SKM-1 (cell line): ENCODE results near the gene G6PC1.
"Not testable (repeated sequence)": the region's sequence is repeated elsewhere in the genome, so short reads cannot be mapped to it uniquely, and the experiment has no call there.

Experiments used
- DNase-seq: peaks from one replicate; lab custom pipeline; 2025; ENCODE audit not compliant: unreplicated experiment; lab: John Stamatoyannopoulos, UW

G6PC1 gene

DNA sequence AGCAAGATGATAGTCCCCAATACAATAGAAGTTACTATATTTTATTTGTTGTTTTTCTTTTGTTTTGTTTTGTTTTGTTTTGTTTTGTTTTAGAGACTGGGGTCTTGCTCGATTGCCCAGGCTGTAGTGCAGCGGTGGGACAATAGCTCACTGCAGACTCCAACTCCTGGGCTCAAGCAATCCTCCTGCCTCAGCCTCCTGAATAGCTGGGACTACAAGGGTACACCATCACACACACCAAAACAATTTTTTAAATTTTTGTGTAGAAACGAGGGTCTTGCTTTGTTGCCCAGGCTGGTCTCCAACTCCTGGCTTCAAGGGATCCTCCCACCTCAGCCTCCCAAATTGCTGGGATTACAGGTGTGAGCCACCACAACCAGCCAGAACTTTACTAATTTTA is 618 bp upstream of the G6PC1 start:
- not testable (repeated sequence) for DNase-seq

GRCh38 chr17:42901535-42902229 is 1.1 kb downstream of the G6PC1 start:
- no peak for DNase-seq

- DNase-seq = no peak
Observed at GRCh38 chr17:42904110-42904469, 3.5 kb downstream of the G6PC1 start.

GRCh38 chr17:42906772-42907446 is 6.3 kb downstream of the G6PC1 start:
- no peak for DNase-seq

- no peak for DNase-seq
Observed at GRCh38 chr17:42908872-42909700, 8.5 kb downstream of the G6PC1 start.

GRCh38 chr17:42913522-42913921 is 12.9 kb downstream of the G6PC1 start:
- no peak for DNase-seq

DNA sequence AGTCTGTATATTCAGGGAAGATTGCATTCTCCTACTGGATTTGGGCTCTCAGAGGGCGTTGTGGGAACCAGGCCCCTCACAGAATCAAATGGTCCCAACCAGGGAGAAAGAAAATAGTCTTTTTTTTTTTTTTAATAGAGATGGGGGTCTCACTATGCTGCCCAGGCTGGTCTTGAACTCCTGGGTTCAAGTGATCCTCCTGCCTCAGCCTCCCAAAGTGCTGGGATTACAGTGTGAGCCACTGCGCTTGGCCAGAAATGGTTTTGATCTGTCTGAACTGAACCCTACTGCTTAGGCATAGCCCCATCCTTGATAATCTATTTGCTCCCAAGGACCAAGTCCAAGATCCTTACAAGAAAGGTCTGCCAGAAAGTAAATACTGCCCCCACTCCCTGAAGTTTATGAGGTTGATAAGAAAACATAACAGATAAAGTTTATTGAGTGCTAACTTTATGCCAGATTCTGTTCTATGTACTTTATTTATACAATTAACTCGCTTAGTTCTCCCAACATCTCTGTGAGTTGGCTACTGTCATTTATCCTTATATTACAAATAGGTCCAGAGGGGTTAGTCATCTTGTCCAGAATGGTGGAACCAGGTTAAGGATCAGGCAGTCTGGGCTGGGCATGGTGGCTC is 13.5 kb downstream of the G6PC1 start:
- no peak for DNase-seq

DNA sequence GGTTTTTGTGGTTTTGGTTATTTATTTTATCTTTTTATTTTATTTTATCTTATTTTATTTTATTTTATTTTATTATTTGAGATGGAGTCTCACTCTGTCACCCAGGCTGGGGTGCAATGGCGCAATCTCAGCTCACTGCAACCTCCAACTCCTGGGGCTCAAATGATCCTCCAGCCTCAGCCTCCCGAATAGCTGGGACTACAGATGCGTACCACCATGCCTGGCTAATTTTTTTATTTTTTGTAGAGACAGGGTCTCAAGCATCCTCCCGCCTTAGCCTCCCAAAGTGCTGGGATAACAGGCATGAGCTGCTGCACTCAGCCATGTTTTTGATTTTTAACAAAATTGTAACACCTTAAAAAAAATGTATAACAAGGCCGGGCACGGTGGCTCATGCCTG is 14.7 kb downstream of the G6PC1 start:
- not testable (repeated sequence) for DNase-seq

DNA sequence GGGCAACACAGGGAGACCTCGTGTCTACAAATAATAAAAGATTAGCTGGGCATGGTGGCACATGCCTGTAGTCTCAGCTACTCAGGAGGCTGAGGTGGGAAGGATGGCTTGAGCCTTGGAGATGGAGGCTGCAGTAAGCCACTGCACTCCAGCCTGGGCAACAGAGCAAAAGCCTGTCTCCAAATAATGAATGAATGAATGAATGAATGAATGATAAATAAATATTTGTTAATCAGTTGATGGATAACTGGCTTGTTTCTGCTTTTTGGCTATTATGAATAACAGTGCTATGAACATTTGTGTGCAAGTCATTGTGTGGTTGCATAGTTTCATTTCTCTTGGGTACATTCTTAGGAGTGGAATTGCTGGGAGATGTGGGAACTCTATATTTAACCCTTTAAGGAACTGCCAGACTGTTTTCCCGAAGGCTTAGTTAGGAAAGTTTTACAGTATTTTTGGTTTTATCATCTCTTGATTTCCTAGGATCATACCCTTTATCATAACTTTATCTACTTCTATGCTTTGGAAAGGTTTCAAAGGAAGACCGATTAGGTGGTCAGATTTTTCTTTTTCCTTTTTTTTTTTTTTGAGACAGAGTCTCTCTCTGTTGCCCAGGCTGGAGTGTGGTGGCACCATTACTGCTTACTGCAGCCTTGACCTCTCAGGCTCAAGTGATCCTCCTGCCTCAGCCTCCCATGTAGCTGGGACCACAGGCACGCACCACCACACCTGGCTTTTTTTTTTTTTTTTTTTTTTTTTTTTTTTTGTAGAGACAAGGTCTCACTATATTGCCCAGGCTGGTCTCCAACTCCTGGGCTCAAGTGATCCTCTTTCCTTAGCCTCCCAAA is 16.0 kb downstream of the G6PC1 start:
- DNase-seq = not testable (repeated sequence)

GRCh38 chr17:42917236-42917603 is 16.6 kb downstream of the G6PC1 start:
- DNase-seq = no peak

- DNase-seq = no peak
Observed at GRCh38 chr17:42918902-42919521, 18.4 kb downstream of the G6PC1 start.

DNA sequence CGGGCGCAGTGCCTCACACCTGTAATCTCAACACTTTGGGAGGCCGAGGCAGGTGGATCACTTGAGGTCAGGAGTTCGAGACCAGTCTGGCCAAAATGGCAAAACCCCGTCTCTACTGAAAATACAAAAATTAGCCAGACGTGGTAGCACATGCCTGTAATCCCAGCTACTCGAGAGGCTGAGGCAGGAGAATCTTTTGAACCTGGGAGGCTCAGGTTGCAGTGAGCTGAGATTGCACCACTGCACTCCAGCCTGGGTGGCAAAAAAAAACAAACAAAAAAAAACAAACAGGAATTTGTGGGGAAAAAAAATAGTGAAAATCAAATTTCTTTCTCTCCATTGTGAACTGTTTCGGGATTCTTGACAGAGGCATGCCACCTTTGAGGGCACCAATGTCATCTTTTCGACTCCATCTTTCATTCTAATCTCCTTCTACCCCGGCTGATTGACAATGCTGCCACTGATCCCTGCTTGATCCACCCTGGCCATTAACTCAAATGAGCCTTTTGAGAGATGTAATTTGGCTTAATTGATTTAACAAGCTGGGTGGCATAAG is 19.0 kb downstream of the G6PC1 start:
- not testable (repeated sequence) for DNase-seq

DNA sequence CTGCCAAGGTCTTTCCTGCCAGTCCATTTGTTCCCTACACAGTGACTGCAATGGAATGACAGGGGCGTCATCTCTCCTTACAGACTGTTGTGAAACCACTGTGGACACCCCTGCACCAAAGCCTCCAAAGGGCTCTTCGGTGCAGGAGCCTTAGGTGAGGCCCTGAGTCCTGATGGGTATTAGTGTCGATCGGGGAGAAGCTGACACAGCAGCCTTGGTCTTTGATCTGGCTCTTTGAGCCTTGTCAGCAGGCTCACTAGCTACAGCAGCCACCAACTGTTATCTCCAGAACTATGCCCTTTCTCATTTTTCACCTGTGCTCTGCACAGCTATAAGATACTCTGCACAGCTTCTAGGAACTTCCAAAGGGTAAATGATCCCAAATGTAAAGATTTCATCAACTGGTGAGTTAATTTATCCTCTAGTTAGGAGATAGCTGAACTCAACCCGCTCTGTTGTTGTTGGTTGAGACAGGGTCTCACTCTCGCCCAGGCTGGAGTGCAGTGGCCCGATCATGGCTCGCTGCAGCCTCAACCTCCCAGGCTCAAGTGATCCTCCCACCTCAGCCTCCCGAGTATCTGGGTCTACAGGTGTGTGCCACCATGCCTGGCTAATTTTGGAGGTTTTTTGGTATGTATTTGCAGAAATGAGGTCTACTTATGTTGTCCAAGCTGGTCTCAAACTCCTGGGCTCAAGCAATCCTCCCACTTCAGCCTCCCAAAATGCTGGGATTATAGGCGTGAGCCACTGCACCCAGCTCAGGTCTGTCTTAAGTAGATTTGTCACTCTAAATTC is 19.7 kb downstream of the G6PC1 start:
- DNase-seq = no peak

GRCh38 chr17:42920922-42921321 is 20.3 kb downstream of the G6PC1 start:
- DNase-seq = no peak

- no peak for DNase-seq
Observed at GRCh38 chr17:42922294-42922693, 21.7 kb downstream of the G6PC1 start.

- not testable (repeated sequence) for DNase-seq
Observed at GRCh38 chr17:42923472-42923871, 22.9 kb downstream of the G6PC1 start.

DNA sequence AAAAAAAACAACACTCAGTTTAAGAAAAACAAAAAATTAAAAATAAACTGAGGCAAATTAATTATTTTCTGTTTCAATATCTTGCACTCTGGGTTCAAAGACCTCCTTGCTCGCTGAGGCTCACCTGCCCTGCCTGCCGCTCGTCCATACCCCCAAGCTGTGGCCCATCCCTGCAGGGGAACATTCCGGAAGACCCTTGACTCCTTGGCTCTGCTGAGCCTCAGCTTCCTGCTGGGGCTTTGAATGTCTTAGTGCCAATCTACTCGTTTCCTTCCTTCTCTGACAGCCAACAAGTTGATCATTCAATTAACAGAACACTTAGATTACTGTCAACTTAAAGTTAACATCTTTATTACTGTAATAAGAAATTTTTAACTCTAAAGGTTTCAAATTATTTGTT is 24.3 kb downstream of the G6PC1 start:
- DNase-seq = no peak

GRCh38 chr17:42928714-42929496 is 28.3 kb downstream of the G6PC1 start:
- DNase-seq = peak; percentile 62
